Loucy (cell line): ENCODE data around the gene PSPH.
"Not testable (repeated sequence)": the region's sequence is repeated elsewhere in the genome, so short reads cannot be mapped to it uniquely, and the experiment has no call there.

Experiments used
- H2AFZ ChIP-seq: fragments of 200-600 bp; sonication (generic); 2 replicates; pipeline ENCODE4 v1.6.0; 2016; ENCODE audit warnings: antibody characterized with exemption, mild to moderate bottlenecking, low read length, moderate library complexity
- H3F3A ChIP-seq: fragments of 200-600 bp; 2 replicates; pipeline ENCODE4 v1.6.0; 2016; ENCODE audit warnings: antibody characterized with exemption, low read depth, mild to moderate bottlenecking
- H3K27me3 ChIP-seq: fragments of 200-600 bp; sonication (generic); 2 replicates; pipeline ENCODE4 v1.6.1; 2014; ENCODE audit warnings: low read length, mild to moderate bottlenecking; ENCODE audit not compliant: insufficient read depth, poor library complexity, severe bottlenecking
- H3K36me3 ChIP-seq: fragments of 200-600 bp; sonication (generic); 2 replicates; pipeline ENCODE4 v1.6.1; 2016; ENCODE audit warnings: low read length; ENCODE audit not compliant: insufficient read depth
- H3K4me1 ChIP-seq: fragments of 200-600 bp; sonication (generic); 2 replicates; pipeline ENCODE4 v1.5.1; 2014; ENCODE audit warnings: low read length, mild to moderate bottlenecking; ENCODE audit not compliant: insufficient read depth, poor library complexity, severe bottlenecking
- H3K4me2 ChIP-seq: fragments of 200-600 bp; sonication (generic); 2 replicates; pipeline ENCODE4 v1.6.0; 2014; ENCODE audit warnings: antibody characterized with exemption, low read length, low read depth, mild to moderate bottlenecking; ENCODE audit not compliant: poor library complexity, severe bottlenecking
- H3K4me3 ChIP-seq: fragments of 200-600 bp; sonication (generic); 2 replicates; pipeline ENCODE4 v1.5.1; 2014; ENCODE audit warnings: low read length, mild to moderate bottlenecking, mixed read lengths; ENCODE audit not compliant: poor library complexity, severe bottlenecking
- H3K79me2 ChIP-seq: fragments of 200-600 bp; sonication (generic); 2 replicates; pipeline ENCODE4 v1.6.1; 2014; ENCODE audit warnings: low read length; ENCODE audit not compliant: insufficient read depth
- H3K9ac ChIP-seq: fragments of 200-600 bp; sonication (generic); 2 replicates; pipeline ENCODE4 v1.6.0; 2014; ENCODE audit warnings: mild to moderate bottlenecking, low read depth, low read length, moderate library complexity; ENCODE audit not compliant: poor library complexity, severe bottlenecking
- H3K9me2 ChIP-seq: fragments of 200-600 bp; sonication (generic); replicated peaks from 2 replicates; pipeline ENCODE4 v1.6.1; 2016; ENCODE audit warnings: low read depth, low read length, mixed read lengths
- H3K9me3 ChIP-seq: fragments of 200-600 bp; sonication (generic); 2 replicates; pipeline ENCODE4 v1.6.1; 2014; ENCODE audit warnings: mild to moderate bottlenecking, antibody characterized with exemption, low read length, low read depth; ENCODE audit not compliant: insufficient read depth
- H4K20me1 ChIP-seq: fragments of 200-600 bp; sonication (generic); 2 replicates; pipeline ENCODE4 v1.6.0; 2014; ENCODE audit warnings: antibody characterized with exemption, low read length, mild to moderate bottlenecking; ENCODE audit not compliant: insufficient read depth, poor library complexity, severe bottlenecking
- CTCF ChIP-seq: fragments of 200-600 bp; sonication (generic); conservative IDR thresholded peaks from 2 replicates; pipeline ENCODE4 v1.5.1; 2014; ENCODE audit warnings: mild to moderate bottlenecking, antibody characterized with exemption, low read length
- EZH2phosphoT487 ChIP-seq: fragments of 200-600 bp; IDR thresholded peaks from 2 replicates; pipeline ENCODE4 v1.6.1; 2018; ENCODE audit warnings: antibody characterized with exemption, mild to moderate bottlenecking, moderate library complexity, borderline replicate concordance

The PSPH gene

GRCh38 chr7:56086761-56087160 is 35.5 kb upstream of the PSPH start:
- H2AFZ ChIP-seq, result no peak overlapping the region
- H3K36me3 ChIP-seq, result no peaks in the 10 kb centered on the region
- H3K9me3 ChIP-seq, result no peaks in the 10 kb centered on the region
- no peak for TF ChIP-seq EZH2phosphoT487
- no peak for TF ChIP-seq CTCF
- no peaks in the 10 kb centered on the region for H3K27me3 ChIP-seq
- H3F3A ChIP-seq, result no peaks in the 10 kb centered on the region
- H3K4me3 ChIP-seq, result no peak overlapping the region
- H4K20me1 ChIP-seq, result no peaks in the 10 kb centered on the region
- no peak overlapping the region for H3K4me2 ChIP-seq
- no peaks in the 10 kb centered on the region for H3K4me1 ChIP-seq
- no peaks in the 10 kb centered on the region for H3K9me2 ChIP-seq
- H3K79me2 ChIP-seq, result no peaks in the 10 kb centered on the region
- no peak overlapping the region for H3K9ac ChIP-seq

- H3F3A ChIP-seq, result no peaks in the 10 kb centered on the region
- H3K9me2 ChIP-seq, result no peaks in the 10 kb centered on the region
- no peaks in the 10 kb centered on the region for H3K27me3 ChIP-seq
- H3K79me2 ChIP-seq, result no peaks in the 10 kb centered on the region
- H3K9me3 ChIP-seq, result no peaks in the 10 kb centered on the region
- H2AFZ ChIP-seq, result no peak overlapping the region
- H3K4me1 ChIP-seq, result no peaks in the 10 kb centered on the region
- no peaks in the 10 kb centered on the region for H4K20me1 ChIP-seq
- no peak overlapping the region for H3K9ac ChIP-seq
- peaks cover 14% of the 10 kb centered on the region; the same call in 1 of the 2 replicates for H3K36me3 ChIP-seq
- no peak overlapping the region for H3K4me3 ChIP-seq
- TF ChIP-seq CTCF (no peak), EZH2phosphoT487 (no peak)
- H3K4me2 ChIP-seq, result no peak overlapping the region
These were observed 32.0 kb upstream of the PSPH start for GRCh38 chr7:56083150-56083785.

GRCh38 chr7:56081626-56082340 is 30.5 kb upstream of the PSPH start:
- Histone ChIP-seq H3K4me1 (no peaks in the 10 kb centered on the region), H3K9me2 (no peaks in the 10 kb centered on the region), H3K27me3 (no peaks in the 10 kb centered on the region), H3K9ac (no peak overlapping the region), H3K9me3 (no peaks in the 10 kb centered on the region), H4K20me1 (no peaks in the 10 kb centered on the region), H3K4me2 (no peak overlapping the region), H3K36me3 (peaks cover 15% of the 10 kb centered on the region; the same call in 1 of the 2 replicates), H3K79me2 (no peaks in the 10 kb centered on the region), H3K4me3 (no peak overlapping the region), H2AFZ (no peak overlapping the region), H3F3A (no peaks in the 10 kb centered on the region)
- TF ChIP-seq CTCF (no peak), EZH2phosphoT487 (no peak)

- H3F3A ChIP-seq, H3K4me3 ChIP-seq, H4K20me1 ChIP-seq, H3K4me2 ChIP-seq, H3K27me3 ChIP-seq, H3K79me2 ChIP-seq, H2AFZ ChIP-seq, H3K9me3 ChIP-seq, H3K4me1 ChIP-seq, H3K9ac ChIP-seq, H3K9me2 ChIP-seq: not testable (repeated sequence)
- H3K36me3 ChIP-seq, result peaks cover 15% of the 10 kb centered on the region; the same call in 1 of the 2 replicates
These were observed 29.6 kb upstream of the PSPH start for GRCh38 chr7:56080726-56081435.
